H9 (cell line): ENCODE measurements around the gene GPLD1. TPM values are rescaled to one million over a fixed set of nuclear protein-coding genes. Genes with fewer than 3 reads are reported as not detected.

Experiments
- DNase-seq: peaks from one replicate; pipeline ENCODE4 v3.0.0-alpha.2; 2017
- H2AFZ ChIP-seq: one replicate; pipeline ENCODE4 v1.6.1; 2013; ENCODE audit warnings: mild to moderate bottlenecking, low read length, control low read depth, moderate library complexity
- H2AK5ac ChIP-seq: 2 replicates; pipeline ENCODE4 v1.6.1; 2013; ENCODE audit warnings: low read length, control low read depth, mixed read lengths; ENCODE audit not compliant: insufficient read length
- H2BK120ac ChIP-seq: one replicate; pipeline ENCODE4 v1.6.1; 2013; ENCODE audit warnings: low read depth, mild to moderate bottlenecking, low read length, control low read depth, inconsistent platforms; ENCODE audit not compliant: poor library complexity, severe bottlenecking
- H2BK12ac ChIP-seq: 2 replicates; pipeline ENCODE4 v1.6.1; 2013; ENCODE audit warnings: low read length, control low read depth, mixed read lengths, low read depth; ENCODE audit not compliant: insufficient read length
- H2BK15ac ChIP-seq: 2 replicates; pipeline ENCODE4 v1.6.1; 2013; ENCODE audit warnings: low read depth, low read length, control low read depth
- H2BK20ac ChIP-seq: one replicate; pipeline ENCODE4 v1.6.1; 2013; ENCODE audit warnings: low read depth, mild to moderate bottlenecking, low read length, control low read depth, inconsistent platforms; ENCODE audit not compliant: poor library complexity, severe bottlenecking
- H2BK5ac ChIP-seq: 2 replicates; pipeline ENCODE4 v1.6.1; 2013; ENCODE audit warnings: low read length, control low read depth, mixed read lengths; ENCODE audit not compliant: insufficient read length
- H3K14ac ChIP-seq: 2 replicates; pipeline ENCODE4 v1.6.1; 2013; ENCODE audit warnings: low read length, control low read depth; ENCODE audit not compliant: insufficient read depth
- H3K18ac ChIP-seq: 2 replicates; pipeline ENCODE4 v1.6.1; 2013; ENCODE audit warnings: low read depth, mild to moderate bottlenecking, mixed read lengths, low read length, control low read depth; ENCODE audit not compliant: insufficient read length
- H3K23ac ChIP-seq: 2 replicates; pipeline ENCODE4 v1.6.1; 2013; ENCODE audit warnings: low read length, control low read depth, mixed read lengths, low read depth; ENCODE audit not compliant: insufficient read length
- H3K23me2 ChIP-seq: 2 replicates; pipeline ENCODE4 v1.6.1; 2013; ENCODE audit warnings: low read depth, mild to moderate bottlenecking, mixed read lengths, low read length, control low read depth; ENCODE audit not compliant: insufficient read length, poor library complexity, severe bottlenecking
- H3K27ac ChIP-seq: 2 replicates; pipeline ENCODE4 v1.5.1; 2013; ENCODE audit warnings: low read length, control low read depth, mixed read lengths, low read depth; ENCODE audit not compliant: insufficient read length
- H3K27me3 ChIP-seq: 2 replicates; pipeline ENCODE4 v1.6.1; 2013; ENCODE audit warnings: low read length, control low read depth, inconsistent platforms; ENCODE audit not compliant: insufficient read depth
- H3K4ac ChIP-seq: 2 replicates; pipeline ENCODE4 v1.6.1; 2013; ENCODE audit warnings: low read depth, mild to moderate bottlenecking, control low read depth, inconsistent platforms, low read length, moderate library complexity
- H3K4me1 ChIP-seq: 2 replicates; pipeline ENCODE4 v1.6.1; 2013; ENCODE audit warnings: low read length, control low read depth, inconsistent platforms; ENCODE audit not compliant: insufficient read depth
- H3K4me2 ChIP-seq: 2 replicates; pipeline ENCODE4 v1.6.1; 2013; ENCODE audit warnings: low read length, control low read depth, mixed read lengths; ENCODE audit not compliant: insufficient read length, insufficient read depth
- H3K56ac ChIP-seq: 2 replicates; pipeline ENCODE4 v1.6.1; 2013; ENCODE audit warnings: low read depth, mild to moderate bottlenecking, mixed read lengths, low read length, control low read depth; ENCODE audit not compliant: insufficient read length
- H3K79me1 ChIP-seq: 2 replicates; pipeline ENCODE4 v1.6.1; 2013; ENCODE audit warnings: low read depth, mild to moderate bottlenecking, moderate library complexity, low read length, control low read depth, inconsistent platforms; ENCODE audit not compliant: insufficient read depth, poor library complexity, severe bottlenecking
- H3K79me2 ChIP-seq: 2 replicates; pipeline ENCODE4 v1.6.1; 2013; ENCODE audit warnings: low read length, control low read depth, inconsistent platforms; ENCODE audit not compliant: insufficient read depth
- H3K9ac ChIP-seq: 2 replicates; pipeline ENCODE4 v1.6.1; 2013; ENCODE audit warnings: low read length, control low read depth, mixed read lengths; ENCODE audit not compliant: insufficient read length; ENCODE audit errors: extremely low read depth
- H3K9me3 ChIP-seq: one replicate; pipeline ENCODE4 v1.6.1; 2013; ENCODE audit warnings: low read depth, low read length, inconsistent platforms; ENCODE audit not compliant: control insufficient read depth
- H3T11ph ChIP-seq: one replicate; pipeline ENCODE4 v1.6.1; 2013; ENCODE audit warnings: mild to moderate bottlenecking, low read length, control low read depth, inconsistent platforms
- H4K20me1 ChIP-seq: one replicate; pipeline ENCODE4 v1.6.1; 2013; ENCODE audit not compliant: control insufficient read depth, insufficient read length, insufficient read depth
- H4K5ac ChIP-seq: 2 replicates; pipeline ENCODE4 v1.6.1; 2013; ENCODE audit warnings: low read depth, mild to moderate bottlenecking, mixed read lengths, low read length, control low read depth; ENCODE audit not compliant: insufficient read length
- H4K8ac ChIP-seq: replicated peaks from 2 replicates; pipeline ENCODE4 v1.6.1; 2013; ENCODE audit warnings: low read length, control low read depth, mixed read lengths, low read depth; ENCODE audit not compliant: insufficient read length
- H4K91ac ChIP-seq: 2 replicates; pipeline ENCODE4 v1.6.1; 2013; ENCODE audit warnings: low read depth, mild to moderate bottlenecking, moderate library complexity, mixed read lengths, low read length, control low read depth; ENCODE audit not compliant: insufficient read length
- H3K27ac Mint-ChIP-seq, 3 experiments: 2 replicates in 2 of 3; 3 replicates in 1 of 3; pipeline ENCODE4 v1.8.0; 2020 to 2021; ENCODE audit warnings: mixed read lengths in 3 of 3, mild to moderate bottlenecking in 1 of 3, moderate library complexity in 1 of 3
- H3K27me3 Mint-ChIP-seq: 2 replicates; pipeline ENCODE4 v1.8.0; 2021; ENCODE audit warnings: low read depth, mild to moderate bottlenecking, moderate library complexity, mixed read lengths
- H3K36me3 Mint-ChIP-seq, 3 experiments: 2 replicates in 2 of 3; 3 replicates in 1 of 3; pipeline ENCODE4 v1.8.0; 2020 to 2021; ENCODE audit warnings: low read depth in 3 of 3, mixed read lengths in 3 of 3; ENCODE audit not compliant: insufficient read depth in 1 of 3
- H3K4me1 Mint-ChIP-seq, 2 experiments: 2 replicates each; pipeline ENCODE4 v1.8.0; 2020; ENCODE audit warnings: mixed read lengths in 2 of 2
- H3K4me3 Mint-ChIP-seq, 2 experiments: 2 replicates in 1 of 2; 3 replicates in 1 of 2; pipeline ENCODE4 v1.8.0; 2020 to 2021; ENCODE audit warnings: mild to moderate bottlenecking in 2 of 2, mixed read lengths in 2 of 2, moderate library complexity in 1 of 2
- H3K9me3 Mint-ChIP-seq, 2 experiments: 2 replicates in 1 of 2; 3 replicates in 1 of 2; pipeline ENCODE4 v1.8.0; 2020; ENCODE audit warnings: mild to moderate bottlenecking in 2 of 2, mixed read lengths in 2 of 2, moderate library complexity in 1 of 2
- CTCF ChIP-seq: fragments of 200-600 bp; sonication (generic); conservative IDR thresholded peaks from 3 replicates; pipeline ENCODE4 v1.8.0; 2021; ENCODE audit warnings: antibody characterized with exemption, mild to moderate bottlenecking
- WGBS: extraction: QIAGEN DNeasy Blood & Tissue Kit; methylation state at CpG from one replicate; pipeline ENCODE4 v1.1.7; 2013; ENCODE audit warnings: missing lambda C conversion rate, low lambda C conversion rate, mixed read lengths; ENCODE audit not compliant: insufficient read length; ENCODE audit errors: extremely low coverage; 5-methylcytosine and 5-hydroxymethylcytosine counted together
- total RNA-seq: library from RNA; stranded (reverse); gene quantifications from 2 replicates; pipeline ENCODE4 v1.2.1, GENCODE V29; 2021

Gene GPLD1
- total RNA-seq, 1 experiment from 2014 or later, result 8.0 TPM

GRCh38 chr6:24396824-24397223 is 92.6 kb downstream of the GPLD1 start:
- H3K23ac ChIP-seq, result no peak overlapping the region
- no peak overlapping the region for H2BK15ac ChIP-seq
- no peak overlapping the region for H2AFZ ChIP-seq
- peaks cover 17% of the 10 kb centered on the region for H3K9me3 ChIP-seq
- Mint-ChIP-seq H3K27me3 (no peaks in the 10 kb centered on the region), H3K4me1 (peaks cover 30 to 36% of the 10 kb centered on the region in 2 experiments), H3K4me3 (no peak overlapping the region), H3K27ac (no peak overlapping the region), H3K9me3 (peaks cover 24 to 26% of the 10 kb centered on the region in 2 experiments), H3K36me3 (peaks cover 20 to 31% (median 22%) of the 10 kb centered on the region in 3 experiments)
- DNase-seq, result no peak
- no peak overlapping the region for H2BK120ac ChIP-seq
- H4K91ac ChIP-seq, result no peak overlapping the region
- H4K5ac ChIP-seq, result no peak overlapping the region
- H3K23me2 ChIP-seq, result no peaks in the 10 kb centered on the region
- H3K4ac ChIP-seq, result no peak overlapping the region
- H3K4me1 ChIP-seq, result peaks cover 7% of the 10 kb centered on the region
- H3K79me2 ChIP-seq, result no peaks in the 10 kb centered on the region
- no peak overlapping the region for H3K18ac ChIP-seq
- no peak overlapping the region for H2BK12ac ChIP-seq
- H3K79me1 ChIP-seq, result no peaks in the 10 kb centered on the region
- no peaks in the 10 kb centered on the region for H3K27me3 ChIP-seq
- H3K14ac ChIP-seq, result no peak overlapping the region
- no peak overlapping the region for H2BK5ac ChIP-seq
- TF ChIP-seq CTCF, result 0 out of 3 replicates have a peak, but pooled peaks have one; percentile 13
- no peaks in the 10 kb centered on the region for H4K20me1 ChIP-seq
- H4K8ac ChIP-seq, result no peak overlapping the region
- no peak overlapping the region for H3K4me2 ChIP-seq
- no CpG with 5 or more reads among the region's 1 CpG for WGBS
- no peak overlapping the region for H2BK20ac ChIP-seq
- no peak overlapping the region for H3K27ac ChIP-seq
- H2AK5ac ChIP-seq, result no peak overlapping the region
- H3T11ph ChIP-seq, result no peak overlapping the region
- no peak overlapping the region for H3K56ac ChIP-seq
- H3K9ac ChIP-seq, result no peak overlapping the region
